ENCODE measurements around the gene PPARD. TPM values are rescaled to one million over a fixed set of nuclear protein-coding genes. Genes with fewer than 3 reads are reported as not detected.

PPARD gene
- total and polyA plus RNA-seq, 2 donors (not counting 1 experiment from before 2014, with no cell fraction given), result 14.8 to 16.3 TPM

- Histone ChIP-seq H3K9ac (ENCODE audit: insufficient read depth, low read length) (no peak overlapping the region), H3K36me3 (ENCODE audit: control insufficient read depth, insufficient read depth, low read length) (peaks cover 6% of the 10 kb centered on the region), H3K27me3 (ENCODE audit: control insufficient read depth, insufficient read depth, low read length) (no peaks in the 10 kb centered on the region), H3K4me1 (ENCODE audit: control insufficient read depth, extremely low read depth, insufficient read depth, low read length) (no peaks in the 10 kb centered on the region), H3K9me3 (ENCODE audit: control insufficient read depth, insufficient read depth, low read depth, low read length) (no peaks in the 10 kb centered on the region), H3K27ac (ENCODE audit: insufficient read depth, low read length) (no peak overlapping the region), H2AFZ (ENCODE audit: low read length) (no peak overlapping the region), H3K4me2 (ENCODE audit: extremely low read depth, insufficient read depth, low read length) (no peak overlapping the region), H3K4me3 (replicated peaks in 1 of 4; ENCODE audit: control extremely low read depth in 1 of 4, insufficient read depth in 1 of 4, low read depth in 3 of 4, low read length in 4 of 4) (no peak overlapping the region), H4K20me1 (ENCODE audit: control insufficient read depth, extremely low read depth, insufficient read depth, low read length) (no peaks in the 10 kb centered on the region), H3K79me2 (ENCODE audit: control insufficient read depth, insufficient read depth, low read length) (no peaks in the 10 kb centered on the region)
- no peak for DNase-seq (ENCODE audit: low read depth in 2 of 2)
- TF ChIP-seq EZH2 (IDR thresholded peaks at IDR 0.05; ENCODE audit: low read length, missing control alignments), result no peak
- TF ChIP-seq, protein P1, sequence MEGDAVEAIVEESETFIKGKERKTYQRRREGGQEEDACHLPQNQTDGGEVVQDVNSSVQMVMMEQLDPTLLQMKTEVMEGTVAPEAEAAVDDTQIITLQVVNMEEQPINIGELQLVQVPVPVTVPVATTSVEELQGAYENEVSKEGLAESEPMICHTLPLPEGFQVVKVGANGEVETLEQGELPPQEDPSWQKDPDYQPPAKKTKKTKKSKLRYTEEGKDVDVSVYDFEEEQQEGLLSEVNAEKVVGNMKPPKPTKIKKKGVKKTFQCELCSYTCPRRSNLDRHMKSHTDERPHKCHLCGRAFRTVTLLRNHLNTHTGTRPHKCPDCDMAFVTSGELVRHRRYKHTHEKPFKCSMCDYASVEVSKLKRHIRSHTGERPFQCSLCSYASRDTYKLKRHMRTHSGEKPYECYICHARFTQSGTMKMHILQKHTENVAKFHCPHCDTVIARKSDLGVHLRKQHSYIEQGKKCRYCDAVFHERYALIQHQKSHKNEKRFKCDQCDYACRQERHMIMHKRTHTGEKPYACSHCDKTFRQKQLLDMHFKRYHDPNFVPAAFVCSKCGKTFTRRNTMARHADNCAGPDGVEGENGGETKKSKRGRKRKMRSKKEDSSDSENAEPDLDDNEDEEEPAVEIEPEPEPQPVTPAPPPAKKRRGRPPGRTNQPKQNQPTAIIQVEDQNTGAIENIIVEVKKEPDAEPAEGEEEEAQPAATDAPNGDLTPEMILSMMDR (conservative IDR thresholded peaks at IDR 0.05 in 1 of 2, IDR thresholded peaks at IDR 0.05 in 1 of 2; ENCODE audit: low read depth in 1 of 2, low read length in 2 of 2), result no peak
Measured at GRCh38 chr6:35457907-35458306, 115.5 kb downstream of the PPARD start.

GRCh38 chr6:35461270-35461669 lies 118.9 kb downstream of the PPARD start:
- H3K27ac ChIP-seq (ENCODE audit: insufficient read depth, low read length), result no peak overlapping the region
- no peak for DNase-seq (ENCODE audit: low read depth in 2 of 2)
- no peak overlapping the region for H2AFZ ChIP-seq (ENCODE audit: low read length)
- H3K27me3 ChIP-seq (ENCODE audit: control insufficient read depth, insufficient read depth, low read length), result no peaks in the 10 kb centered on the region
- no peaks in the 10 kb centered on the region for H4K20me1 ChIP-seq (ENCODE audit: control insufficient read depth, extremely low read depth, insufficient read depth, low read length)
- H3K36me3 ChIP-seq (ENCODE audit: control insufficient read depth, insufficient read depth, low read length), result peaks cover 6% of the 10 kb centered on the region
- no peaks in the 10 kb centered on the region for H3K9me3 ChIP-seq (ENCODE audit: control insufficient read depth, insufficient read depth, low read depth, low read length)
- H3K4me1 ChIP-seq (ENCODE audit: control insufficient read depth, extremely low read depth, insufficient read depth, low read length), result no peaks in the 10 kb centered on the region
- TF ChIP-seq EZH2 (IDR thresholded peaks at IDR 0.05; ENCODE audit: low read length, missing control alignments), result no peak
- TF ChIP-seq, protein P1 (conservative IDR thresholded peaks at IDR 0.05 in 1 of 2, IDR thresholded peaks at IDR 0.05 in 1 of 2; ENCODE audit: low read depth in 1 of 2, low read length in 2 of 2), result no peak
- H3K4me3 ChIP-seq (replicated peaks in 1 of 4; ENCODE audit: control extremely low read depth in 1 of 4, insufficient read depth in 1 of 4, low read depth in 3 of 4, low read length in 4 of 4), result no peak overlapping the region
- no peak overlapping the region for H3K9ac ChIP-seq (ENCODE audit: insufficient read depth, low read length)
- no peaks in the 10 kb centered on the region for H3K79me2 ChIP-seq (ENCODE audit: control insufficient read depth, insufficient read depth, low read length)
- H3K4me2 ChIP-seq (ENCODE audit: extremely low read depth, insufficient read depth, low read length), result no peak overlapping the region

- H3K4me2 ChIP-seq (ENCODE audit: extremely low read depth, insufficient read depth, low read length), result no peak overlapping the region
Measured at GRCh38 chr6:35463292-35463691, 120.9 kb downstream of the PPARD start.

More at GRCh38 chr6:35463292-35463691, 120.9 kb downstream of the PPARD start:
- Histone ChIP-seq H3K4me1 (ENCODE audit: control insufficient read depth, extremely low read depth, insufficient read depth, low read length) (peaks cover 3% of the 10 kb centered on the region), H3K9me3 (ENCODE audit: control insufficient read depth, insufficient read depth, low read depth, low read length) (no peaks in the 10 kb centered on the region), H3K27ac (ENCODE audit: insufficient read depth, low read length) (no peak overlapping the region), H2AFZ (ENCODE audit: low read length) (no peak overlapping the region), H3K4me3 (replicated peaks in 1 of 4; ENCODE audit: control extremely low read depth in 1 of 4, insufficient read depth in 1 of 4, low read depth in 3 of 4, low read length in 4 of 4) (no peak overlapping the region), H4K20me1 (ENCODE audit: control insufficient read depth, extremely low read depth, insufficient read depth, low read length) (no peaks in the 10 kb centered on the region), H3K9ac (ENCODE audit: insufficient read depth, low read length) (no peak overlapping the region), H3K27me3 (ENCODE audit: control insufficient read depth, insufficient read depth, low read length) (no peaks in the 10 kb centered on the region), H3K79me2 (ENCODE audit: control insufficient read depth, insufficient read depth, low read length) (peaks cover 1% of the 10 kb centered on the region), H3K36me3 (ENCODE audit: control insufficient read depth, insufficient read depth, low read length) (peaks cover 4% of the 10 kb centered on the region)
- TF ChIP-seq EZH2 (IDR thresholded peaks at IDR 0.05; ENCODE audit: low read length, missing control alignments), result no peak
- TF ChIP-seq, protein P1 (conservative IDR thresholded peaks at IDR 0.05 in 1 of 2, IDR thresholded peaks at IDR 0.05 in 1 of 2; ENCODE audit: low read depth in 1 of 2, low read length in 2 of 2), result no peak
- no peak for DNase-seq (ENCODE audit: low read depth in 2 of 2)
